OCI-LY1 (cell line): Measurements from ENCODE around the gene COX6B2.

Source experiments
- H2AFZ ChIP-seq: fragments of 200-600 bp; sonication (generic), shearing (Covaris generic); 2 replicates; pipeline ENCODE4 v1.6.0; 2014; ENCODE audit warnings: antibody characterized with exemption, mild to moderate bottlenecking, low read length
- H3F3A ChIP-seq: fragments of 200-600 bp; sonication (generic), shearing (Covaris generic); 2 replicates; pipeline ENCODE4 v1.6.0; 2014; ENCODE audit warnings: mild to moderate bottlenecking, antibody characterized with exemption, low read length, moderate library complexity; ENCODE audit not compliant: insufficient read depth
- H3K27ac ChIP-seq: fragments of 200-600 bp; sonication (generic); 2 replicates; pipeline ENCODE4 v1.5.1; 2014; ENCODE audit warnings: low read length, mixed run types, mild to moderate bottlenecking, low read depth; ENCODE audit not compliant: poor library complexity, severe bottlenecking
- H3K27me3 ChIP-seq: fragments of 200-600 bp; sonication (generic); 2 replicates; pipeline ENCODE4 v1.6.0; 2014; ENCODE audit warnings: antibody characterized with exemption, mild to moderate bottlenecking, low read length, moderate library complexity; ENCODE audit not compliant: insufficient read depth
- H3K36me3 ChIP-seq: fragments of 200-600 bp; sonication (generic); 2 replicates; pipeline ENCODE4 v1.6.1; 2014; ENCODE audit warnings: mild to moderate bottlenecking, antibody characterized with exemption, low read length, moderate library complexity, mixed read lengths; ENCODE audit not compliant: insufficient read depth
- H3K4me1 ChIP-seq: fragments of 200-600 bp; sonication (generic); 2 replicates; pipeline ENCODE4 v1.5.1; 2014; ENCODE audit warnings: mild to moderate bottlenecking, low read length, moderate library complexity; ENCODE audit not compliant: insufficient read depth, severe bottlenecking
- H3K4me2 ChIP-seq: fragments of 200-600 bp; sonication (generic), shearing (Covaris generic); 2 replicates; pipeline ENCODE4 v1.6.1; 2014; ENCODE audit warnings: low read length
- H3K4me3 ChIP-seq: fragments of 200-600 bp; sonication (generic); 2 replicates; pipeline ENCODE4 v1.5.1; 2014; ENCODE audit warnings: low read length, low read depth, mild to moderate bottlenecking, mixed read lengths; ENCODE audit not compliant: poor library complexity, severe bottlenecking
- H3K79me2 ChIP-seq: fragments of 200-600 bp; shearing (Covaris generic); 2 replicates; pipeline ENCODE4 v1.6.1; 2016; ENCODE audit warnings: mixed run types, low read length, mixed read lengths; ENCODE audit not compliant: insufficient read depth
- H3K9ac ChIP-seq: fragments of 200-600 bp; sonication (generic), shearing (Covaris generic); 2 replicates; pipeline ENCODE4 v1.6.1; 2014; ENCODE audit warnings: mild to moderate bottlenecking, low read length, mixed read lengths
- H3K9me2 ChIP-seq: fragments of 200-600 bp; sonication (generic), shearing (Covaris generic); 2 replicates; pipeline ENCODE4 v1.6.1; 2014; ENCODE audit warnings: low read depth, mild to moderate bottlenecking, low read length, mixed read lengths
- H3K9me3 ChIP-seq: fragments of 200-600 bp; shearing (Covaris generic); 2 replicates; pipeline ENCODE4 v1.6.1; 2014; ENCODE audit warnings: low read length, mixed read lengths
- H4K20me1 ChIP-seq: fragments of 200-600 bp; sonication (generic), shearing (Covaris generic); 2 replicates; pipeline ENCODE4 v1.6.0; 2016; ENCODE audit warnings: mild to moderate bottlenecking, low read length; ENCODE audit not compliant: insufficient read depth
- CTCF ChIP-seq: fragments of 200-600 bp; sonication (generic), shearing (Covaris generic); IDR thresholded peaks from 2 replicates; pipeline ENCODE4 v1.5.1; 2017; ENCODE audit warnings: mild to moderate bottlenecking, antibody characterized with exemption, low read length, moderate library complexity, mixed read lengths
- EZH2 ChIP-seq: fragments of 200-600 bp; sonication (generic), shearing (Covaris generic); IDR thresholded peaks from 2 replicates; pipeline ENCODE4 v1.8.0; 2017; ENCODE audit warnings: borderline replicate concordance, mixed run types, mild to moderate bottlenecking, antibody characterized with exemption, low read length, moderate library complexity, mixed read lengths

Gene COX6B2

GRCh38 chr19:55389386-55390317 lies 35.1 kb upstream of the COX6B2 start:
- H3K27ac ChIP-seq: no peak overlapping the region
- no peaks in the 10 kb centered on the region for H3K9me3 ChIP-seq
- no peak overlapping the region for H3K4me3 ChIP-seq
- H3K4me2 ChIP-seq: no peak overlapping the region; the same call in 1 of the 2 replicates
- H3K9me2 ChIP-seq: no peaks in the 10 kb centered on the region
- no peak overlapping the region for H3K9ac ChIP-seq
- TF ChIP-seq EZH2 (no peak), CTCF (no peak)
- H3F3A ChIP-seq: no peaks in the 10 kb centered on the region
- H2AFZ ChIP-seq: no peak overlapping the region
- peaks cover 36% of the 10 kb centered on the region for H3K4me1 ChIP-seq
- H3K79me2 ChIP-seq: no peaks in the 10 kb centered on the region
- peaks cover 52% of the 10 kb centered on the region for H3K36me3 ChIP-seq
- H3K27me3 ChIP-seq: no peaks in the 10 kb centered on the region
- no peaks in the 10 kb centered on the region for H4K20me1 ChIP-seq

DNA sequence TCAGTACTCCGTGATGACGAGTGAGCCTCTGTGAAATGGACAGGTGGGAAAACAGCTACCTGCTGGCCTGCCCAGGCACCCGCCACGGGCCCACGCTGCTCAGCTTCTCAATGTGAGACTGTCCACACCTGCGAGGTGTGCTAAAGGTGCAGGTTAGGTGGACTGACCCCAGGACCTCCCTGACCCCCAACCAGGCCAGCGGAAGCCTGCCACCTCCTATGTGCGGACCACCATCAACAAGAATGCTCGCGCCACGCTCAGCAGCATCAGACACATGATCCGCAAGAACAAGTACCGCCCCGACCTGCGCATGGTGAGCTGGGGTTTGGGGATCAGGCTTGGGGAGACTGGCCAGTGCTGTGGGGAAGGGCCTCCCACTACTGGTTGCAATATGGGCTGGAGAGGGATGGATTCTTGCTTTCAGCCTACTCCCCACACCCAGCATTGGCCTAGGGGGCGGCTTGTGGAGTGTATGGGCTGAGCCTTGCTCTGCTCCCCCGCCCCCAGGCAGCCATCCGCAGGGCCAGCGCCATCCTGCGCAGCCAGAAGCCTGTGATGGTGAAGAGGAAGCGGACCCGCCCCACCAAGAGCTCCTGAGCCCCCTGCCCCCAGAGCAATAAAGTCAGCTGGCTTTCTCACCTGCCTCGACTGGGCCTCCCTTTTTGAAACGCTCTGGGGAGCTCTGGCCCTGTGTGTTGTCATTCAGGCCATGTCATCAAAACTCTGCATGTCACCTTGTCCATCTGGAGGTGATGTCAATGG lies 33.4 kb upstream of the COX6B2 start:
- Histone ChIP-seq H3K79me2 (no peaks in the 10 kb centered on the region), H3K9me2 (no peaks in the 10 kb centered on the region), H3K27me3 (no peaks in the 10 kb centered on the region), H4K20me1 (no peaks in the 10 kb centered on the region), H3K4me1 (peaks cover 47% of the 10 kb centered on the region), H3K36me3 (peaks cover 52% of the 10 kb centered on the region), H2AFZ (no peak overlapping the region), H3K27ac (no peak overlapping the region), H3K4me2 (peak overlapping the region; percentile 89), H3F3A (no peaks in the 10 kb centered on the region), H3K9me3 (no peaks in the 10 kb centered on the region), H3K4me3 (peak overlapping the region; percentile 94), H3K9ac (peak overlapping the region; percentile 96)
- TF ChIP-seq EZH2 (no peak), CTCF (no peak)

DNA sequence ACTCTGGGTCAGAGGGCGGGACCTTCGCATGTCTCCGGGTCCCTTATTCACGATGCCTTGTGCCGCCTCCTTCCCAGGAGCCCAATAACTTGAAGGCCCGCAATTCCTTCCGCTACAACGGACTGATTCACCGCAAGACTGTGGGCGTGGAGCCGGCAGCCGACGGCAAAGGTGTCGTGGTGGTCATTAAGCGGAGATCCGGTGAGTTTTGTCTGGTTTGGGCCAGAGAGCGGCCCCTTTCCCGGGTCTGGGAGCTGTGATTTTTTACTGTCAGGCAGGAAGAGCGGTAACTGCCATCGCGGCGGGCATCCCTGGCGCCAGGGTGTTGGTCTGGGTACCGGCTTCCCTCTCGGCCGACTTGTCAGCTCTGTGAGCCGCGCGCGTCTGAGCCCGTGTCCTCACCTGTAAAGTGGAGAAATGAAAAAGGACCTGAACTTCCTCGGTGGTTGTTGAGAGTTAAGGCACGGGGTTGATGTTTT lies 32.0 kb upstream of the COX6B2 start:
- peaks cover 47% of the 10 kb centered on the region for H3K4me1 ChIP-seq
- peaks cover 52% of the 10 kb centered on the region for H3K36me3 ChIP-seq
- peak overlapping the region; percentile 46 for H3K27ac ChIP-seq

More for the DNA sequence above, 32.0 kb upstream of the COX6B2 start:
- Histone ChIP-seq H3K4me2 (peak overlapping the region; percentile 89), H3K79me2 (no peaks in the 10 kb centered on the region), H2AFZ (no peak overlapping the region), H3F3A (no peaks in the 10 kb centered on the region), H3K9me2 (no peaks in the 10 kb centered on the region), H3K9ac (peak overlapping the region; percentile 96), H3K4me3 (peak overlapping the region; percentile 94), H3K27me3 (no peaks in the 10 kb centered on the region), H3K9me3 (no peaks in the 10 kb centered on the region), H4K20me1 (no peaks in the 10 kb centered on the region)
- no peak for TF ChIP-seq CTCF
- no peak for TF ChIP-seq EZH2
